GM10266 (cell line): ENCODE measurements around the gene PRMT5.

Source experiments
- DNase-seq: peaks from one replicate; pipeline ENCODE4 v3.0.0; 2012; ENCODE audit errors: extremely low spot score
- TF ChIP-seq, protein P1 (sequence below): IDR thresholded peaks from 2 replicates; pipeline ENCODE4 v1.5.1; 2012; ENCODE audit warnings: mild to moderate bottlenecking, low read depth; ENCODE audit not compliant: control insufficient read depth, insufficient read depth; ENCODE audit errors: missing control alignments

PRMT5 gene

GRCh38 chr14:22928237-22929103 is 706 bp downstream of the PRMT5 start:
- TF ChIP-seq, protein P1, sequence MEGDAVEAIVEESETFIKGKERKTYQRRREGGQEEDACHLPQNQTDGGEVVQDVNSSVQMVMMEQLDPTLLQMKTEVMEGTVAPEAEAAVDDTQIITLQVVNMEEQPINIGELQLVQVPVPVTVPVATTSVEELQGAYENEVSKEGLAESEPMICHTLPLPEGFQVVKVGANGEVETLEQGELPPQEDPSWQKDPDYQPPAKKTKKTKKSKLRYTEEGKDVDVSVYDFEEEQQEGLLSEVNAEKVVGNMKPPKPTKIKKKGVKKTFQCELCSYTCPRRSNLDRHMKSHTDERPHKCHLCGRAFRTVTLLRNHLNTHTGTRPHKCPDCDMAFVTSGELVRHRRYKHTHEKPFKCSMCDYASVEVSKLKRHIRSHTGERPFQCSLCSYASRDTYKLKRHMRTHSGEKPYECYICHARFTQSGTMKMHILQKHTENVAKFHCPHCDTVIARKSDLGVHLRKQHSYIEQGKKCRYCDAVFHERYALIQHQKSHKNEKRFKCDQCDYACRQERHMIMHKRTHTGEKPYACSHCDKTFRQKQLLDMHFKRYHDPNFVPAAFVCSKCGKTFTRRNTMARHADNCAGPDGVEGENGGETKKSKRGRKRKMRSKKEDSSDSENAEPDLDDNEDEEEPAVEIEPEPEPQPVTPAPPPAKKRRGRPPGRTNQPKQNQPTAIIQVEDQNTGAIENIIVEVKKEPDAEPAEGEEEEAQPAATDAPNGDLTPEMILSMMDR, result no peak
- DNase-seq, result no peak

DNA sequence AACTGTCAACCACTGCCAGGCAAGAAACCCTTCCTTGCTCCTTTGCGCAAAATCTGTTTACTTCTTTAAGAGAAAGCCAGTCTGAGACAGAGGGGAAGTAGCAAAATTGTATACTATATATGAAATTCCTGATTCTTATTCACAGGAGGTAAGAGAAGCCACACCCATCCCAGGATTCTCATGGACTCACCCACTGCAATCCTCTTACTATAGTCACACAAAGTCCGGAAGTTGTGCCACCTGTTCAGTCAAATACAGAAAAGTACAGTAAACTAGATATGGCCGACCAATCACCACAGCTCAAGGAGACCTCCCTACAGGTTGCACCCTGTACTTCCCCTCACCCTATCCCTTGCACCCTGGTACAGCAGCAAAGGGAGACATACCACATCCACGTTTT is 2.9 kb downstream of the PRMT5 start:
- no peak for DNase-seq
- TF ChIP-seq, protein P1, result no peak

- no peak for DNase-seq
- TF ChIP-seq, protein P1, result no peak
Measured at GRCh38 chr14:22925513-22925912, 3.7 kb downstream of the PRMT5 start.

GRCh38 chr14:22923746-22924145 is 5.4 kb downstream of the PRMT5 start:
- TF ChIP-seq, protein P1, result no peak
- no peak for DNase-seq

DNA sequence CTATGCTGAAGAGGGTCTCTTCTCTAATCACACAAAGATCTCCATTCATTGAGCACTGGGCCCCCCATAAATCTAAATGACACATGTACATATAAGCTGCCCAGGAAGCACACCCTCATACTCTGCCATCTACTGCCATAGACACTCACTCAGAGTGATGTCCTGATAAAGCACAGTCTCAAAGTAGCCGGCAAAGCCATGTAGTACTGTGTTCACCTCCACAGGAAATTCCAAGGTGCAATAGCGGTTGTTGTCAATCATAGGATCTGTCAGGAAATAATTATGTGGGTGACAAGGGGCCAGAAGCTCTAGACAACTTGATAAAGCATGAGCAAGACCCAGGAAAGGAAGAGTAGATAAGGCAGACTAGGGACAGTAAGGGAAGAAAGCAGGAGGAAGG is 6.9 kb downstream of the PRMT5 start:
- TF ChIP-seq, protein P1, result no peak
- no peak for DNase-seq

GRCh38 chr14:22920697-22921096 is 8.5 kb downstream of the PRMT5 start:
- TF ChIP-seq, protein P1, result no peak
- DNase-seq, result no peak

- TF ChIP-seq, protein P1, result no peak
Measured at GRCh38 chr14:22919601-22919921, 9.6 kb downstream of the PRMT5 start.

More at GRCh38 chr14:22919601-22919921, 9.6 kb downstream of the PRMT5 start:
- DNase-seq, result no peak
